Measurements from ENCODE around the gene GPR85. TPM values are rescaled to one million over a fixed set of nuclear protein-coding genes. Genes with fewer than 3 reads are reported as not detected.
"Not testable (repeated sequence)": the region's sequence is repeated elsewhere in the genome, so short reads cannot be mapped to it uniquely, and the experiment has no call there.

The GPR85 gene
- total RNA-seq, 1 donor from 2014 or later: not detected

- Mint-ChIP-seq H3K36me3 (ENCODE audit: low read depth) (no peaks in the 10 kb centered on the region), H3K4me1 (ENCODE audit: low read depth) (no peaks in the 10 kb centered on the region), H3K27ac (no peak overlapping the region), H3K9me3 (no peaks in the 10 kb centered on the region), H3K27me3 (ENCODE audit: insufficient read depth) (peaks cover 13% of the 10 kb centered on the region), H3K4me3 (no peak overlapping the region)
- intact Hi-C loops (cut with micrococcal nuclease): no loop called here
- no peak for DNase-seq (ENCODE audit: low spot score)
These were observed 9.9 kb downstream of the GPR85 start for GRCh38 chr7:113076703-113077102.

- intact Hi-C loops (cut with micrococcal nuclease): no loop called here
- H3K4me3 Mint-ChIP-seq: no peak overlapping the region
- DNase-seq (ENCODE audit: low spot score): no peak
- no peaks in the 10 kb centered on the region for H3K9me3 Mint-ChIP-seq
- no peaks in the 10 kb centered on the region for H3K36me3 Mint-ChIP-seq (ENCODE audit: low read depth)
- peaks cover 9% of the 10 kb centered on the region for H3K27me3 Mint-ChIP-seq (ENCODE audit: insufficient read depth)
- H3K4me1 Mint-ChIP-seq (ENCODE audit: low read depth): no peaks in the 10 kb centered on the region
- H3K27ac Mint-ChIP-seq: no peak overlapping the region
These were observed 15.2 kb downstream of the GPR85 start for GRCh38 chr7:113071465-113071864.

DNA sequence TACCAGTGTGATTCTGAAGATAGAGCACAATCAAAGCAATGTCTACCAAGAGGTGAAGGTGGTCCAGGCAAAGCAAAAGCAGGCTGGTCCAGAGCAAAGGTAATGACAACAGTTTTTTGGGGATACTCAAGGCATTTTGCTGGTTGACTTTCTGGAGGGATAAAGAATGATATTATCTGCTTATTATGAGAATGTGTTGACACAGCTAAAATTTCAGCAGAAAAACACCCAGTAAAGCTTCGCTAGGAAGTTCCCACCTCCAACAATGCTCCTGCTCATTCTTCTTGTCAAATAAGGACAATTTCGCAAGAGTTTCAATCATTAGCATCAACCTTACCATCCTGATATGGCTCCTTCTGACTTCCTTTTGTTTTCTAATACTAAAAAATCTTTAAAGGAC, 24.1 kb downstream of the GPR85 start:
- H3K4me1 Mint-ChIP-seq (ENCODE audit: low read depth): no peaks in the 10 kb centered on the region
- DNase-seq (ENCODE audit: low spot score): no peak
- peaks cover 4% of the 10 kb centered on the region for H3K27me3 Mint-ChIP-seq (ENCODE audit: insufficient read depth)
- intact Hi-C loops (cut with micrococcal nuclease): no loop called here
- H3K27ac Mint-ChIP-seq: no peak overlapping the region
- no peaks in the 10 kb centered on the region for H3K9me3 Mint-ChIP-seq
- H3K36me3 Mint-ChIP-seq (ENCODE audit: low read depth): no peaks in the 10 kb centered on the region
- H3K4me3 Mint-ChIP-seq: no peak overlapping the region

DNA sequence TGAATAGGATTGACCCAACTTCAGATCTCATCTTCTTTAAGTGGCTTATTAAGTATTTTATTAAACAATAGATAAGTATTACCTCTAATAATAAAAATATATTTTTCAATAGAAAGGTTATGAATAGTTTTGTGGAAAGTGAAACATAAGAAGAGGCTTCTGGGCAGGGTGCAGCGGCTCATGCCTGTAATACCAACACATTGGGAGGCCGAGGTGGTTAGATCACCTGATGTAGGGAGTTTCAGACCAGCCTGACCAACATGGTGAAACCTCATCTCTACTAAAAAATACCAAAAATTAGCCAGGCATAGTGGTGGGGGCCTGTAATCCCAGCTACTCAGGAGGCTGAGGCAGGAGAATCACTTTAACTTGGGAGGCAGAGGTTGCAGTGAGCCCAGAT, 26.5 kb downstream of the GPR85 start:
- Mint-ChIP-seq H3K4me1 (ENCODE audit: low read depth) (no peaks in the 10 kb centered on the region), H3K4me3 (no peak overlapping the region), H3K27ac (no peak overlapping the region), H3K9me3 (no peaks in the 10 kb centered on the region), H3K27me3 (ENCODE audit: insufficient read depth) (peaks cover 4% of the 10 kb centered on the region), H3K36me3 (ENCODE audit: low read depth) (no peaks in the 10 kb centered on the region)
- DNase-seq (ENCODE audit: low spot score): no peak
- intact Hi-C loops (cut with micrococcal nuclease): no loop called here

DNA sequence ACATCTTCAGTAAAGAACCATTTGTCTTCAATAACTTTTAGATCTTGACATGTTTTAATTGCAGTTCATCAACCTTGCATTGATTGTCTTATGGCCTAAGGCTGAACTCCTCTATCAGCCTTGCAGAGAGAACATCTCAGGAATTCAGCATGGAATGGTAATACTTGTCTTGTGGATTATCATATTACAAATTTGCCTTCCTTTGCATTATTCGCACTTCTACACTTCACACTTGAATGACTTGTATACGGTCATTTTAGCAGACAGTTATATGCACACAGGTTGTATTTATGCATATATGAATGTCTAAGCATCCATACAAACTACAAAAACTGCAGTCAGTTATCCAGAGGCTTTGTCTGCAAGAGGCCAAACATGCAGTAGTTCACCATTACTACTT, 31.7 kb downstream of the GPR85 start:
- H3K27ac Mint-ChIP-seq: no peak overlapping the region
- H3K9me3 Mint-ChIP-seq: peaks cover 5% of the 10 kb centered on the region
- no peaks in the 10 kb centered on the region for H3K36me3 Mint-ChIP-seq (ENCODE audit: low read depth)
- no peak overlapping the region for H3K4me3 Mint-ChIP-seq
- no peak for DNase-seq (ENCODE audit: low spot score)
- intact Hi-C loops (cut with micrococcal nuclease): no loop called here
- no peaks in the 10 kb centered on the region for H3K4me1 Mint-ChIP-seq (ENCODE audit: low read depth)
- peaks cover 3% of the 10 kb centered on the region for H3K27me3 Mint-ChIP-seq (ENCODE audit: insufficient read depth)

GRCh38 chr7:113054272-113054671, 32.4 kb downstream of the GPR85 start:
- H3K27ac Mint-ChIP-seq; H3K4me3 Mint-ChIP-seq; intact Hi-C loops (cut with micrococcal nuclease); DNase-seq (ENCODE audit: low spot score); H3K4me1 Mint-ChIP-seq (ENCODE audit: low read depth); H3K36me3 Mint-ChIP-seq (ENCODE audit: low read depth); H3K9me3 Mint-ChIP-seq; H3K27me3 Mint-ChIP-seq (ENCODE audit: insufficient read depth): not testable (repeated sequence)

- H3K36me3 Mint-ChIP-seq (ENCODE audit: low read depth); H3K27ac Mint-ChIP-seq; H3K9me3 Mint-ChIP-seq; DNase-seq (ENCODE audit: low spot score); H3K4me3 Mint-ChIP-seq; intact Hi-C loops (cut with micrococcal nuclease); H3K27me3 Mint-ChIP-seq (ENCODE audit: insufficient read depth); H3K4me1 Mint-ChIP-seq (ENCODE audit: low read depth): not testable (repeated sequence)
These were observed 37.4 kb downstream of the GPR85 start for GRCh38 chr7:113049221-113049620.

DNA sequence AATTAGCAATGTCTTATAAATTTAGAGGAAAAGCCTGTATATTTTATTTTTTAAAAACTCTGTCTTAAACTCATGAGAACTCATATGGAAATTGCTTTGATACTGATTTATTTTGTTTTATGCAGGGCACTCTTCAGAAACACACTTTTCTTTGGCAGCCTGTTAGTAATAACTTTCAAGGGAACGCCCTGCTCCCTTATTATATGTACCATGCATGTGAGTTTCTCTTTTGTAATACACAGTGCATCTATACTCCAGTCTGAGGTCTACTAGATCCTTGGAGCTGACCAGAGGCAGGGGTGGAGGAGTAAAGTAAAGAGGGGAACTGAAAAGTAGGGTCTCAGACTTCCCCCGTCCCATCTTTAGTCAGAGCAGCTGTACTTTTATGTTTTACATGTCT, 40.2 kb downstream of the GPR85 start:
- H3K27ac Mint-ChIP-seq: no peak overlapping the region
- no peaks in the 10 kb centered on the region for H3K9me3 Mint-ChIP-seq
- no peak for DNase-seq (ENCODE audit: low spot score)
- intact Hi-C loops (cut with micrococcal nuclease): no loop called here
- no peak overlapping the region for H3K4me3 Mint-ChIP-seq
- no peaks in the 10 kb centered on the region for H3K36me3 Mint-ChIP-seq (ENCODE audit: low read depth)
- H3K4me1 Mint-ChIP-seq (ENCODE audit: low read depth): no peaks in the 10 kb centered on the region
- peaks cover 2% of the 10 kb centered on the region for H3K27me3 Mint-ChIP-seq (ENCODE audit: insufficient read depth)

DNA sequence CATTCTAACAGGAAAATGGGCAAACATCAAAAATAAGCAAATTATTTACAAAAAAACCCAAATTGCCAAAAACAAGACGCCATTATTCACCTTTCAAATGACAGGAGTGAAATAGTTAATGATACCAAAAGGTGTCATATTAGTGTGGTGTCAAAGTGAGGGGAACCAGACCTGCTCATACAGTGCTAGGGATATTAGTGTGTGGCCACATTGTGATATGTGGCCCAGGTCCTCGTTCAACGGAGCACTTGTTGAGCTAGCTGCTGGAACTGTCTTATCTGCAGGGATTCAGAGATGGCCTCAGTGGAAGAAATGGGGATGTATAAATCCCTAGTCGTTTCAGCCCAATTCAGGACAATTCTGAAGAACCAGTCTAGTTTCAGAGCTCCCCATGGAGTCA, 41.2 kb downstream of the GPR85 start:
- Mint-ChIP-seq H3K36me3 (ENCODE audit: low read depth) (no peaks in the 10 kb centered on the region), H3K9me3 (no peaks in the 10 kb centered on the region), H3K27ac (no peak overlapping the region), H3K4me1 (ENCODE audit: low read depth) (no peaks in the 10 kb centered on the region), H3K4me3 (no peak overlapping the region), H3K27me3 (ENCODE audit: insufficient read depth) (peaks cover 2% of the 10 kb centered on the region)
- intact Hi-C loops (cut with micrococcal nuclease): no loop called here
- DNase-seq (ENCODE audit: low spot score): no peak

DNA sequence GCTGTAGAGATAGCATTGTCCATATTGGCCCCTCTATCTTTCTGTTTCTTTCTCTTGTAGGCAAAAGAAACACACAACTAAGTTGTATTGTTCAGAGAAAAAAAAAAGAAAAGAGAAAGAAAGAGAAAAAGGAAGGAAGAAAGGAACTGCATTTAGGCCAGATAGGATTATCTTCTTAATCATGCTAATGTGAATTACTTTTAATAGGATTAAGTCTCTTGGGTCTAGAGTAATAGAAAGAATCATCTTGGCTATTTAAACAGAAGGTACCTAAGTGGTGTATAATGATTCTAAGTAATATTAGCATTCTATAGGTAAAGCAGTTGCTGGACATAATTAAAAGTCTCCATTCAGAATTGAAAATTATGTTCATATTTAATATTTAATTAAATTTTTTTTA, 42.2 kb downstream of the GPR85 start:
- no peaks in the 10 kb centered on the region for H3K36me3 Mint-ChIP-seq (ENCODE audit: low read depth)
- H3K4me1 Mint-ChIP-seq (ENCODE audit: low read depth): no peaks in the 10 kb centered on the region
- intact Hi-C loops (cut with micrococcal nuclease): no loop called here
- DNase-seq (ENCODE audit: low spot score): no peak
- peaks cover 4% of the 10 kb centered on the region for H3K27me3 Mint-ChIP-seq (ENCODE audit: insufficient read depth)
- H3K9me3 Mint-ChIP-seq: no peaks in the 10 kb centered on the region
- no peak overlapping the region for H3K4me3 Mint-ChIP-seq
- no peak overlapping the region for H3K27ac Mint-ChIP-seq

- intact Hi-C loops (cut with micrococcal nuclease): no loop called here
- no peaks in the 10 kb centered on the region for H3K36me3 Mint-ChIP-seq (ENCODE audit: low read depth)
- no peaks in the 10 kb centered on the region for H3K9me3 Mint-ChIP-seq
- peaks cover 8% of the 10 kb centered on the region for H3K27me3 Mint-ChIP-seq (ENCODE audit: insufficient read depth)
- H3K4me3 Mint-ChIP-seq: no peak overlapping the region
- H3K4me1 Mint-ChIP-seq (ENCODE audit: low read depth): no peaks in the 10 kb centered on the region
- no peak for DNase-seq (ENCODE audit: low spot score)
- no peak overlapping the region for H3K27ac Mint-ChIP-seq
These were observed 45.8 kb downstream of the GPR85 start for GRCh38 chr7:113040849-113041248.

DNA sequence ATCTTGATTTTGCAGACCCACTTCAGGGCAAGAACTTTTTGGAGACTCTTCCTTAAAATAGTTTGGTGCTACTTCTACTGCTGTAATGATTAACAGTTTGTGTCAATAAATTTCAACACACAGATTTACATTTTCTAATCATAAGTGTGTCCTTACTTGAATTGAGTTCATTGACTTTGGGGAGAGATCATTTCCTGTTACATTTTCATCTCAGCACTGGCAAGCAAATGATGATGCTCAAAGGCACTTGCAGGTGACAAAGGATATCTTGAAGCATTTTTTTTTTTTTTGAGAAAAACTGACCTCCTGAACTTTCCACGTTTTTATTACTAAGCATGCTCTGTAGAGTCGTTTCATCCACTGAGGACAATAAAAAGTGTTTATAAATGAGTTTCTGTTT, 52.7 kb downstream of the GPR85 start:
- no peak for DNase-seq (ENCODE audit: low spot score)
- H3K27ac Mint-ChIP-seq: no peak overlapping the region
- H3K4me1 Mint-ChIP-seq (ENCODE audit: low read depth): no peaks in the 10 kb centered on the region
- intact Hi-C loops (cut with micrococcal nuclease): no loop called here
- H3K36me3 Mint-ChIP-seq (ENCODE audit: low read depth): no peaks in the 10 kb centered on the region
- H3K27me3 Mint-ChIP-seq (ENCODE audit: insufficient read depth): peaks cover 4% of the 10 kb centered on the region
- H3K4me3 Mint-ChIP-seq: no peak overlapping the region
- H3K9me3 Mint-ChIP-seq: no peaks in the 10 kb centered on the region
